GM20000 (cell line): ENCODE data around the gene FAM98B.

Experiments
- DNase-seq: peaks from one replicate; pipeline ENCODE4 v3.0.0; 2012; ENCODE audit warnings: low spot score
- TF ChIP-seq, protein P1 (sequence below): IDR thresholded peaks from 2 replicates; pipeline ENCODE4 v1.5.1; 2012; ENCODE audit warnings: mild to moderate bottlenecking, control low read depth; ENCODE audit errors: extremely low read depth, missing control alignments

FAM98B gene

DNA sequence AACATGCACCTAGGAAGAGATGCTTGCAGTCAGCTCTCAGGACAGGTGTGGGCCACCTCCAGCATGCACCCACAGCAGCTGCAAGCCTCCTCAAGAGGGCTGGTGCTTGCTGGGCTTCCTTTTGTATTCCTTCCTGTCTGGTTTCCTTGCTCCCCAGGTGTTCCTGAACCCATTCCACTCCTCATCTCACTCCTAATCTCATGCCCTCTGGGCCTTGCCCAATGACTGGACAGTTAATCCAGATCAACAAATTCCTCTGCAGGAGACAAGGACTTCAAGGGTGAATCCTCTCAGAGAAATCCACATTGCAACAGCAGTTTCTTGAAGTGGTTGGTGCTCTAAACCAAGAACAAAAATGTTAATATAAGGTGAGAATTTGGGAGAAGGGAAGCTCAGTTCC, 80.0 kb downstream of the FAM98B start:
- DNase-seq, result no peak
- TF ChIP-seq, protein P1, sequence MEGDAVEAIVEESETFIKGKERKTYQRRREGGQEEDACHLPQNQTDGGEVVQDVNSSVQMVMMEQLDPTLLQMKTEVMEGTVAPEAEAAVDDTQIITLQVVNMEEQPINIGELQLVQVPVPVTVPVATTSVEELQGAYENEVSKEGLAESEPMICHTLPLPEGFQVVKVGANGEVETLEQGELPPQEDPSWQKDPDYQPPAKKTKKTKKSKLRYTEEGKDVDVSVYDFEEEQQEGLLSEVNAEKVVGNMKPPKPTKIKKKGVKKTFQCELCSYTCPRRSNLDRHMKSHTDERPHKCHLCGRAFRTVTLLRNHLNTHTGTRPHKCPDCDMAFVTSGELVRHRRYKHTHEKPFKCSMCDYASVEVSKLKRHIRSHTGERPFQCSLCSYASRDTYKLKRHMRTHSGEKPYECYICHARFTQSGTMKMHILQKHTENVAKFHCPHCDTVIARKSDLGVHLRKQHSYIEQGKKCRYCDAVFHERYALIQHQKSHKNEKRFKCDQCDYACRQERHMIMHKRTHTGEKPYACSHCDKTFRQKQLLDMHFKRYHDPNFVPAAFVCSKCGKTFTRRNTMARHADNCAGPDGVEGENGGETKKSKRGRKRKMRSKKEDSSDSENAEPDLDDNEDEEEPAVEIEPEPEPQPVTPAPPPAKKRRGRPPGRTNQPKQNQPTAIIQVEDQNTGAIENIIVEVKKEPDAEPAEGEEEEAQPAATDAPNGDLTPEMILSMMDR, result no peak

DNA sequence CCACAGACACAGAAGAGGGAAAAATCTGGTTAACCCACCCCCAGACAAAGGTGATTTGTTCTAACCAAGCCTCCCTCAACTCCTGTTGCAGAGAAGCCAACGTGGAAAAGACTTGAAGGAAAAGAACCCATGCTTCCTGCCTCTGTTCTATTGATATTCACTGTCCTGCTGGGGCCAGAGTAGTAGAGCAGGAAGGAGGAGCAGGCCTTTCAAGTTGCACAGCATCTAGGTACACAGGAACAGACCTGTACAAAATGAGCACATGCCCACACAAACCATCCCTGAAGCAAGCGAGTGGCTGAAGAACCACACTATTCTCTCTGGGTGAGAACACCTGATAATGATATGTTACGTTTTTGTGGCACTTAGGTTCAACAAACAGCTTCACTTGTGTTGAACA, 80.8 kb downstream of the FAM98B start:
- TF ChIP-seq, protein P1, result no peak
- DNase-seq, result no peak

DNA sequence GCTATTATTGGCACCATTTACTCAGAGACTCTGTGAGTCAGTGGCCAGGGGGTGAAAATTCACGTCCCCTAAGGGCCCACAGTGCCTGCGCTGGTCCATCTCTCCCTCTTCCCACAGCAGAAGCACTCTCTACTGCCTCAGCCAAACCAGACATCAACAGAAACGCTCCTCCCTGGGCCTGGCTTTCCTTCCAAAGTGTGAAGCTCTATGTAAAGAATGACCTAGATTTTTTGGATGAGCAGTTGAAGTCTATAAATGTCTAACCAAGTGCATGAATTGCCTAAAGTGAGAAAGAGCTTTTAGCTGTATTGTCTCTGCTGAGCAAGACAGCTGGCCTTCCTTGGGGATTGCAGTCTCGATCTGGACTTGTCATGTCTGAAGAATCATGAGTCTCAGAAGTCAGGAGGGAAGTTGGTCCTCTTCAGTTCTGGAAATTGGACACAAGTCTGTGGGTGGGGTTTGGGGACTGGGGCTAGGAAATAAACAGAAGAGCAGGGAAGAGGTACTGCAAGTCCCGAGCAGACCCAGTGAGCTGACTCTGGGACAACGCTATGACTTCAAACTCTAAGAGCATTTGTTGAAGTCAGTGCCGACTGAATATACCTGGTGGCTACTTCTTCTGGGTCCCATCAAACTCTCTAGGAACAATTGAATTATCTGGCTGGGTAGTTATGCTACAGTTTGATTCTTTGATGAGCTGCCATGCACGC, 81.7 kb downstream of the FAM98B start:
- TF ChIP-seq, protein P1, result no peak

DNA sequence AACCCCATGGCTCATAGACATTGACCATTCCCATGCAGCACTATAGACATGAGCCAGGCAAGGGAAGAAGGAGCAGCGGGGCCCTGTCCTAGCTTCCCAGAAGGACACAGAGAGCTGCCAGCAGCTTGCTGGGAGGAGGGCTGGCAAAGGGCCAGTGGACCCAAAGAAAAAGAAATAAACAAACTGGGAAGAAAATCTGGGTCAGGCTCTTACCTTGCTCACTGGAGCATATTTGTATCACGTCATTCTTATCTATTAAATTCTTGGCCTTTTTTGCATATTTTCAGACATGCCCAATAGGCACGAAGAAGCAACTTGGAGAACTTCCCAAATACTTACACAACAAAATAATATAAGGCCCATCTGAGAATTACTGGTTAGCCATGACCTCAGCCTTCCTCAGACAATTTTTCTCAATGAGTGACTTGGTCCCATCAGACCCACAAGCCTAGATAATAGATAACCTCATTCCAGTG, 82.3 kb downstream of the FAM98B start:
- TF ChIP-seq, protein P1, result no peak
- DNase-seq, result no peak

More for the DNA sequence above, 81.7 kb downstream of the FAM98B start:
- no peak for DNase-seq
